ENCODE data around the gene FAM151A. TPM values are rescaled to one million over a fixed set of nuclear protein-coding genes. Genes with fewer than 3 reads are reported as not detected.

FAM151A gene
- total RNA-seq: not detected in 2 replicates
- long read RNA-seq: 0 reads

GRCh38 chr1:54623216-54624007 lies at the start of gene FAM151A:
TSS of gene FAM151A (minus strand) at chr1:54623525. CDS start at chr1:54623395, 130 bp downstream.
- Mint-ChIP-seq H3K4me3 (ENCODE audit: unreplicated experiment) (no peak within 1 kb of the TSS), H3K27ac (ENCODE audit: unreplicated experiment) (no peak within 1 kb of the TSS), H3K4me1 (ENCODE audit: unreplicated experiment) (no peaks in the 10 kb centered on the region), H3K36me3 (ENCODE audit: unreplicated experiment) (no peaks in the 10 kb centered on the region), H3K9me3 (ENCODE audit: unreplicated experiment) (no peaks in the 10 kb centered on the region), H3K27me3 (ENCODE audit: unreplicated experiment) (peaks cover 29% of the 10 kb centered on the region)
- TF ChIP-seq CTCF (IDR thresholded peaks at IDR 0.05): no peak
- no peak for DNase-seq (ENCODE audit: extremely low spot score, unreplicated experiment)

GRCh38 chr1:54671985-54672608 lies 48.8 kb upstream of the FAM151A start:
- TF ChIP-seq CTCF (IDR thresholded peaks at IDR 0.05): peak; percentile 68
- no peak overlapping the region for H3K4me3 Mint-ChIP-seq (ENCODE audit: unreplicated experiment)
- H3K9me3 Mint-ChIP-seq (ENCODE audit: unreplicated experiment): no peaks in the 10 kb centered on the region
- DNase-seq (ENCODE audit: extremely low spot score, unreplicated experiment): no peak
- H3K36me3 Mint-ChIP-seq (ENCODE audit: unreplicated experiment): no peaks in the 10 kb centered on the region
- H3K27ac Mint-ChIP-seq (ENCODE audit: unreplicated experiment): no peak overlapping the region
- H3K27me3 Mint-ChIP-seq (ENCODE audit: unreplicated experiment): peaks cover 23% of the 10 kb centered on the region
- no peaks in the 10 kb centered on the region for H3K4me1 Mint-ChIP-seq (ENCODE audit: unreplicated experiment)

- H3K36me3 Mint-ChIP-seq (ENCODE audit: unreplicated experiment): no peaks in the 10 kb centered on the region
- no peak for TF ChIP-seq CTCF (IDR thresholded peaks at IDR 0.05)
- H3K9me3 Mint-ChIP-seq (ENCODE audit: unreplicated experiment): no peaks in the 10 kb centered on the region
- H3K27ac Mint-ChIP-seq (ENCODE audit: unreplicated experiment): no peak overlapping the region
- no peaks in the 10 kb centered on the region for H3K4me1 Mint-ChIP-seq (ENCODE audit: unreplicated experiment)
- peaks cover 20% of the 10 kb centered on the region for H3K27me3 Mint-ChIP-seq (ENCODE audit: unreplicated experiment)
- DNase-seq (ENCODE audit: extremely low spot score, unreplicated experiment): no peak
- no peak overlapping the region for H3K4me3 Mint-ChIP-seq (ENCODE audit: unreplicated experiment)
These were observed 45.2 kb upstream of the FAM151A start for GRCh38 chr1:54668567-54668966.

GRCh38 chr1:54667797-54668196 lies 44.5 kb upstream of the FAM151A start:
- Mint-ChIP-seq H3K27me3 (ENCODE audit: unreplicated experiment) (peaks cover 16% of the 10 kb centered on the region), H3K9me3 (ENCODE audit: unreplicated experiment) (no peaks in the 10 kb centered on the region), H3K27ac (ENCODE audit: unreplicated experiment) (no peak overlapping the region), H3K4me3 (ENCODE audit: unreplicated experiment) (no peak overlapping the region), H3K36me3 (ENCODE audit: unreplicated experiment) (no peaks in the 10 kb centered on the region), H3K4me1 (ENCODE audit: unreplicated experiment) (no peaks in the 10 kb centered on the region)
- no peak for TF ChIP-seq CTCF (IDR thresholded peaks at IDR 0.05)
- no peak for DNase-seq (ENCODE audit: extremely low spot score, unreplicated experiment)

GRCh38 chr1:54666333-54666732 lies 43.0 kb upstream of the FAM151A start:
- H3K27me3 Mint-ChIP-seq (ENCODE audit: unreplicated experiment): peaks cover 16% of the 10 kb centered on the region
- TF ChIP-seq CTCF (IDR thresholded peaks at IDR 0.05): no peak
- no peak overlapping the region for H3K4me3 Mint-ChIP-seq (ENCODE audit: unreplicated experiment)
- no peak for DNase-seq (ENCODE audit: extremely low spot score, unreplicated experiment)
- no peaks in the 10 kb centered on the region for H3K4me1 Mint-ChIP-seq (ENCODE audit: unreplicated experiment)
- no peaks in the 10 kb centered on the region for H3K9me3 Mint-ChIP-seq (ENCODE audit: unreplicated experiment)
- no peaks in the 10 kb centered on the region for H3K36me3 Mint-ChIP-seq (ENCODE audit: unreplicated experiment)
- H3K27ac Mint-ChIP-seq (ENCODE audit: unreplicated experiment): no peak overlapping the region

Data from osteocyte (in vitro differentiated cells).